K562 (cell line): ENCODE data around the gene BAIAP2L2. TPM values are rescaled to one million over a fixed set of nuclear protein-coding genes. Genes with fewer than 3 reads are reported as not detected.

Source experiments
- ATAC-seq: fragments of 200-7000 bp; cut with Tn5 transposase; 3 replicates; pipeline ENCODE4 v1.9.1; 2020; ENCODE audit warnings: moderate library complexity
- BruUV-seq: library from RNA; stranded (reverse); fragments of 400-500 nt; replicated peaks from 2 replicates; lab custom pipeline; 2021; lab: Mats Ljungman, UMichigan
- CTCF ChIA-PET: fragments of 300-600 bp; formaldehyde crosslinking; extraction: SDS; loops from one replicate; lab custom pipeline; 2021; ENCODE audit warnings: low intra/inter-chr PET ratio; lab: Yijun Ruan, JAX
- POLR2A ChIA-PET: fragments of 300-600, 350-650 bp; sonication (Branson Sonifier 250); formaldehyde crosslinking; extraction: SDS; loops from one replicate; lab custom pipeline; 2021; ENCODE audit warnings: antibody characterized with exemption, inconsistent platforms; lab: Yijun Ruan, JAX
- DNase-seq, 4 experiments: peaks; one replicate each; pipeline versions ENCODE4 v3.0.0 to v3.0.0-alpha.2; 2011 to 2018; ENCODE audit warnings: low spot score in 3 of 4, mixed read lengths in 3 of 4; ENCODE audit errors: extremely low read depth in 1 of 4
- FAIRE-seq: peaks from 2 replicates; lab custom pipeline; 2011; peaks lifted over from hg19 to GRCh38; lab: Jason Lieb, UNC
- H2AFZ ChIP-seq: 2 replicates; pipeline ENCODE4 v1.6.0; 2011; ENCODE audit warnings: low read depth, low read length, control low read depth, inconsistent platforms
- H3K27ac ChIP-seq: fragments of 200-600 bp; 3 replicates; pipeline ENCODE4 v1.8.0; 2011; ENCODE audit warnings: low read depth, mild to moderate bottlenecking, control low read depth, inconsistent platforms, low read length, moderate library complexity, mixed read lengths; ENCODE audit errors: extremely low read depth
- H3K27me3 ChIP-seq, 2 experiments: fragments of 300-600 bp in 1 of 2; 2 replicates in 1 of 2; 3 replicates in 1 of 2; pipeline versions ENCODE4 v1.6.0 to v1.8.0; 2011; ENCODE audit warnings: inconsistent platforms in 2 of 2, low read length in 2 of 2, mild to moderate bottlenecking in 1 of 2, mixed read lengths in 1 of 2, moderate library complexity in 1 of 2; ENCODE audit not compliant: control insufficient read depth in 2 of 2, insufficient read depth in 2 of 2
- H3K36me3 ChIP-seq: fragments of 300-600 bp; 3 replicates; pipeline ENCODE4 v1.8.0; 2011; ENCODE audit warnings: mild to moderate bottlenecking, low read length, inconsistent platforms; ENCODE audit not compliant: control insufficient read depth, insufficient read depth
- H3K4me1 ChIP-seq, 2 experiments: fragments of 200-600 bp in 1 of 2; replicated peaks in 1 of 2; 2 replicates in 1 of 2; 3 replicates in 1 of 2; pipeline versions ENCODE4 v1.5.1 to v1.8.0; 2011; ENCODE audit warnings: inconsistent platforms in 2 of 2, low read length in 2 of 2, mild to moderate bottlenecking in 1 of 2, mixed read lengths in 1 of 2, moderate library complexity in 1 of 2; ENCODE audit not compliant: control insufficient read depth in 2 of 2, insufficient read depth in 2 of 2
- H3K4me2 ChIP-seq: 2 replicates; pipeline ENCODE4 v1.6.1; 2011; ENCODE audit warnings: low read length, control low read depth, inconsistent platforms, mixed read lengths; ENCODE audit not compliant: insufficient read depth
- H3K4me3 ChIP-seq: fragments of 200-600 bp; sonication (generic), shearing (Covaris generic); 2 replicates; pipeline ENCODE4 v1.5.1; 2016; ENCODE audit warnings: control low read depth, inconsistent platforms
- H3K79me2 ChIP-seq: fragments of 200-600 bp; 3 replicates; pipeline ENCODE4 v1.8.0; 2011; ENCODE audit warnings: low read length, inconsistent platforms; ENCODE audit not compliant: control insufficient read depth, insufficient read depth
- H3K9ac ChIP-seq, 2 experiments: 2 replicates each; pipeline versions ENCODE4 v1.6.0 to v1.6.1; 2011; ENCODE audit warnings: low read depth in 2 of 2, low read length in 2 of 2, control low read depth in 1 of 2, inconsistent platforms in 1 of 2, mild to moderate bottlenecking in 1 of 2, mixed read lengths in 1 of 2; ENCODE audit not compliant: insufficient read depth in 1 of 2
- H3K9me1 ChIP-seq: one replicate; pipeline ENCODE4 v1.6.0; 2011; ENCODE audit warnings: inconsistent platforms, mild to moderate bottlenecking, low read length, moderate library complexity; ENCODE audit not compliant: control insufficient read depth, insufficient read depth
- H3K9me3 ChIP-seq: replicated peaks from 2 replicates; pipeline ENCODE4 v1.5.1; 2011; ENCODE audit warnings: low read depth, low read length, inconsistent platforms; ENCODE audit not compliant: control insufficient read depth, insufficient read depth
- H4K20me1 ChIP-seq: replicated peaks from 2 replicates; pipeline ENCODE4 v1.6.1; 2011; ENCODE audit warnings: low read length, inconsistent platforms, mixed read lengths; ENCODE audit not compliant: control insufficient read depth, insufficient read depth
- CHD7 ChIP-seq: fragments of 200-600 bp; sonication (generic); IDR thresholded peaks from one replicate; pipeline ENCODE4 v1.6.1; 2012; ENCODE audit warnings: mild to moderate bottlenecking, low read depth, low read length, inconsistent platforms
- CTCF ChIP-seq, 3 experiments: IDR thresholded peaks in 2 of 3; conservative IDR thresholded peaks in 1 of 3; 2 replicates each; pipeline ENCODE4 v1.5.1; 2011 to 2012; ENCODE audit warnings: low read length in 3 of 3, mild to moderate bottlenecking in 3 of 3, control low read depth in 2 of 3, improper control_type of control experiment in 1 of 3, inconsistent platforms in 1 of 3, low read depth in 1 of 3, mixed read lengths in 1 of 3, moderate library complexity in 1 of 3; ENCODE audit not compliant: insufficient read depth in 2 of 3
- RAD21 ChIP-seq, 2 experiments: fragments of 250-450 bp in 1 of 2; fragments of 450-650 bp in 1 of 2; sonication (Bioruptor Pico) in 1 of 2; formaldehyde crosslinking in 1 of 2; IDR thresholded peaks in 1 of 2; conservative IDR thresholded peaks in 1 of 2; 2 replicates each; pipeline versions ENCODE4 v1.4.0 to v1.8.0; 2020 to 2022; ENCODE audit warnings: mild to moderate bottlenecking in 2 of 2, moderate library complexity in 1 of 2
- whole genome bisulfite sequencing: fragments of 100-300 bp; shearing (Covaris generic); methylation state at CpG from one replicate; pipeline ENCODE4 v1.1.6; 2016; ENCODE audit warnings: low coverage, mixed read lengths; ENCODE audit not compliant: insufficient coverage; ENCODE audit errors: missing lambda C conversion rate; 5-methylcytosine and 5-hydroxymethylcytosine counted together
- in situ Hi-C: fragments of 300-500 bp; cut with MboI; formaldehyde crosslinking; loops from 4 replicates; pipeline ENCODE4 v1.15.0; 2018; ENCODE audit warnings: inconsistent platforms, mixed read lengths
- intact Hi-C: fragments of 100-400 bp; cut with micrococcal nuclease; formaldehyde crosslinking; loops from 2 replicates; pipeline ENCODE4 v1.14.2; 2022
- polyA plus RNA-seq, 8 experiments: library from polyadenylated mRNA; depleted of rRNA in 4 of 8; stranded (reverse) in 5 of 8; unstranded in 3 of 8; fragments of >200 nt; fragmentation: Nextera tagmentation in 2 of 8; fragmentation: Illumina TruSeq in 1 of 8; extraction: Ambion mirVana in 2 of 8; extraction: Trizol in 1 of 8; gene quantifications; 2 replicates each; pipeline versions ENCODE4 v1.2.1 to v1.2.3, GENCODE V29; 2011 to 2014; ENCODE audit warnings: inconsistent platforms in 1 of 8, missing spikeins in 1 of 8
- total RNA-seq, 7 experiments: library from RNA; depleted of rRNA in 6 of 7; stranded (reverse); fragments of >200 nt in 6 of 7; fragmentation: Illumina TruSeq in 2 of 7; extraction: Trizol in 2 of 7; gene quantifications; 2 replicates each; pipeline versions ENCODE4 v1.2.1 to v1.2.3, GENCODE V29; 2011 to 2021; ENCODE audit warnings: low replicate concordance in 1 of 7

BAIAP2L2 gene
- total and polyA plus RNA-seq, 9 of the 15 experiments (the other 6 are each of a cell fraction or from before 2014, with no cell fraction given) = 0.04 to 0.22 (median 0.07) TPM; not detected in 4

- Histone ChIP-seq H3K9me1 (no peaks in the 10 kb centered on the region), H4K20me1 (no peaks in the 10 kb centered on the region), H3K27ac (no peak overlapping the region), H3K4me2 (no peak overlapping the region), H2AFZ (no peak overlapping the region), H3K9ac (no peak overlapping the region), H3K4me3 (no peak overlapping the region), H3K79me2 (no peaks in the 10 kb centered on the region), H3K36me3 (no peaks in the 10 kb centered on the region), H3K4me1 (peaks cover 0 to 26% of the 10 kb centered on the region in 2 experiments; a peak in 2 of 5 replicates), H3K27me3 (no peaks in the 10 kb centered on the region), H3K9me3 (no peaks in the 10 kb centered on the region)
- no peak for DNase-seq
- ATAC-seq = 0 out of 3 replicates have a peak, but pooled peaks have one; percentile 22
- WGBS = 71% methylated on average over 14 of the region's 22 CpGs
- ChIA-PET CTCF (no interaction called here), POLR2A (interaction anchor here (0.6 to 1.0 kb wide), 3 partner anchors 16 to 387 kb away, joined by 3 to 5 read pairs (median 3); partner anchors contain the start of gene MAFF)
- intact Hi-C loops = no loop called here
- FAIRE-seq = no peak
- in situ Hi-C loops = loop anchor here (25.0 kb wide), 2 partner anchors 516 to 941 kb away; partner anchors contain the start of genes APOBEC3C and APOBEC3D
- TF ChIP-seq RAD21 (CRISPR knock-in tag; conservative IDR thresholded peaks at IDR 0.05 in 1 of 2, IDR thresholded peaks at IDR 0.05 in 1 of 2) (peak in 1 of 2 experiments; percentile 9; a peak in 1 of 4 replicates), CHD7 (no peak), CTCF (IDR thresholded peaks at IDR 0.05 in 2 of 3, conservative IDR thresholded peaks at IDR 0.05 in 1 of 3; ENCODE audit: insufficient read depth in 2 of 3, low read depth in 1 of 3, low read length in 3 of 3) (peak; percentile 8 to 55 (median 31); a peak in 4 of 6 replicates)
- no TSS peak for BruUV-seq
Measured at GRCh38 chr22:38071421-38072321, 38.8 kb downstream of the BAIAP2L2 start.
